ENCODE measurements around the gene ANKUB1. TPM values are rescaled to one million over a fixed set of nuclear protein-coding genes. Genes with fewer than 3 reads are reported as not detected.

ANKUB1 gene
- total RNA-seq, 6 experiments from 2014 or later = not detected

GRCh38 chr3:149813367-149814281, 21.3 kb upstream of the ANKUB1 start:
- Mint-ChIP-seq H3K4me3 (peak overlapping the region; percentile 97), H3K9me3 (no peaks in the 10 kb centered on the region), H3K4me1 (ENCODE audit: low read depth) (peaks cover 51% of the 10 kb centered on the region), H3K27me3 (ENCODE audit: insufficient read depth) (no peaks in the 10 kb centered on the region; the same call in 1 of the 2 replicates), H3K27ac (peak overlapping the region; percentile 99), H3K36me3 (ENCODE audit: low read depth) (no peaks in the 10 kb centered on the region)
- no peak for TF ChIP-seq CTCF (IDR thresholded peaks at IDR 0.05)
- peak; percentile 34 for DNase-seq

GRCh38 chr3:149812606-149813366, 20.4 kb upstream of the ANKUB1 start, which contains the start of gene RNF13:
TSS of gene RNF13 (plus strand) at chr3:149813215. CDS start at chr3:149846027, 32,812 bp downstream.
- peak; percentile 95 for DNase-seq
- Mint-ChIP-seq H3K4me1 (ENCODE audit: low read depth) (peaks cover 56% of the 10 kb centered on the region), H3K27me3 (ENCODE audit: insufficient read depth) (no peaks in the 10 kb centered on the region; the same call in 1 of the 2 replicates), H3K4me3 (peak within 1 kb of the TSS; percentile 97), H3K36me3 (ENCODE audit: low read depth) (no peaks in the 10 kb centered on the region), H3K27ac (peak within 1 kb of the TSS; percentile 99), H3K9me3 (no peaks in the 10 kb centered on the region)
- no peak for TF ChIP-seq CTCF (IDR thresholded peaks at IDR 0.05)

- no peaks in the 10 kb centered on the region for H3K36me3 Mint-ChIP-seq (ENCODE audit: low read depth)
- H3K4me3 Mint-ChIP-seq = peak overlapping the region; percentile 97
- no peaks in the 10 kb centered on the region; the same call in 1 of the 2 replicates for H3K27me3 Mint-ChIP-seq (ENCODE audit: insufficient read depth)
- TF ChIP-seq CTCF (IDR thresholded peaks at IDR 0.05) = no peak
- DNase-seq = no peak
- H3K9me3 Mint-ChIP-seq = no peaks in the 10 kb centered on the region
- peak overlapping the region; percentile 99 for H3K27ac Mint-ChIP-seq
- H3K4me1 Mint-ChIP-seq (ENCODE audit: low read depth) = peaks cover 53% of the 10 kb centered on the region
Measured at GRCh38 chr3:149812165-149812605, 19.8 kb upstream of the ANKUB1 start.

- TF ChIP-seq CTCF (IDR thresholded peaks at IDR 0.05) = no peak
- Mint-ChIP-seq H3K36me3 (ENCODE audit: low read depth) (no peaks in the 10 kb centered on the region), H3K4me3 (no peak overlapping the region), H3K27ac (no peak overlapping the region), H3K4me1 (ENCODE audit: low read depth) (peaks cover 53% of the 10 kb centered on the region), H3K9me3 (no peaks in the 10 kb centered on the region), H3K27me3 (ENCODE audit: insufficient read depth) (no peaks in the 10 kb centered on the region; the same call in 1 of the 2 replicates)
- no peak for DNase-seq
Measured at GRCh38 chr3:149810846-149811245, 18.5 kb upstream of the ANKUB1 start.

- TF ChIP-seq CTCF (IDR thresholded peaks at IDR 0.05) = no peak
- Mint-ChIP-seq H3K27me3 (ENCODE audit: insufficient read depth) (no peaks in the 10 kb centered on the region; the same call in 1 of the 2 replicates), H3K9me3 (no peaks in the 10 kb centered on the region), H3K36me3 (ENCODE audit: low read depth) (no peaks in the 10 kb centered on the region), H3K27ac (no peak overlapping the region), H3K4me1 (ENCODE audit: low read depth) (peaks cover 44% of the 10 kb centered on the region), H3K4me3 (no peak overlapping the region)
- no peak for DNase-seq
Measured at GRCh38 chr3:149809699-149810098, 17.3 kb upstream of the ANKUB1 start.
